Smooth muscle cell (in vitro differentiated cells): Measurements from ENCODE around the gene PHKG2. TPM values are rescaled to one million over a fixed set of nuclear protein-coding genes. Genes with fewer than 3 reads are reported as not detected.

ENCODE experiments used
- DNase-seq: peaks from one replicate; lab custom pipeline; 2025; ENCODE audit not compliant: unreplicated experiment; lab: John Stamatoyannopoulos, UW
- H2AFZ ChIP-seq: fragments of 200-600 bp; sonication (generic); 2 replicates; pipeline ENCODE4 v1.6.0; 2016; ENCODE audit warnings: antibody characterized with exemption, low read depth, mild to moderate bottlenecking
- H3F3A ChIP-seq: fragments of 200-600 bp; sonication (generic); 2 replicates; pipeline ENCODE4 v1.6.0; 2017; ENCODE audit warnings: antibody characterized with exemption, low read depth
- H3K27ac ChIP-seq: fragments of 200-600 bp; sonication (generic); 2 replicates; pipeline ENCODE4 v1.5.1; 2016; ENCODE audit warnings: low read depth, mild to moderate bottlenecking
- H3K27me3 ChIP-seq: fragments of 200-600 bp; sonication (generic); 2 replicates; pipeline ENCODE4 v1.6.1; 2016; ENCODE audit warnings: low read depth, mild to moderate bottlenecking
- H3K36me3 ChIP-seq: fragments of 200-600 bp; sonication (generic); 2 replicates; pipeline ENCODE4 v1.5.1; 2016; ENCODE audit warnings: low read depth
- H3K4me1 ChIP-seq: fragments of 200-600 bp; sonication (generic); 2 replicates; pipeline ENCODE4 v1.5.1; 2016; ENCODE audit warnings: low read depth
- H3K4me2 ChIP-seq: fragments of 200-600 bp; sonication (generic); 2 replicates; pipeline ENCODE4 v1.6.0; 2016; ENCODE audit warnings: mild to moderate bottlenecking
- H3K4me3 ChIP-seq: fragments of 200-600 bp; sonication (generic); 2 replicates; pipeline ENCODE4 v1.5.1; 2016; ENCODE audit warnings: mild to moderate bottlenecking
- H3K79me2 ChIP-seq: fragments of 200-600 bp; sonication (generic); 2 replicates; pipeline ENCODE4 v1.6.0; 2016; ENCODE audit warnings: low read depth, mild to moderate bottlenecking
- H3K9ac ChIP-seq: fragments of 200-600 bp; sonication (generic); 2 replicates; pipeline ENCODE4 v1.6.0; 2016; ENCODE audit warnings: low read depth
- H3K9me3 ChIP-seq: fragments of 200-600 bp; sonication (generic); replicated peaks from 2 replicates; pipeline ENCODE4 v1.5.1; 2016; ENCODE audit warnings: low read depth
- H4K20me1 ChIP-seq: fragments of 200-600 bp; sonication (generic); 2 replicates; pipeline ENCODE4 v1.6.0; 2016; ENCODE audit warnings: low read depth
- CTCF ChIP-seq: fragments of 200-600 bp; sonication (generic); IDR thresholded peaks from 2 replicates; pipeline ENCODE4 v1.5.1; 2017; ENCODE audit warnings: borderline replicate concordance, mild to moderate bottlenecking, antibody characterized with exemption; ENCODE audit not compliant: insufficient read depth, poor library complexity, severe bottlenecking
- WGBS: methylation state at CpG from one replicate; pipeline ENCODE4 v1.1.7; 2016; ENCODE audit warnings: low lambda C conversion rate; 5-methylcytosine and 5-hydroxymethylcytosine counted together
- polyA plus RNA-seq: library from polyadenylated mRNA; unstranded; fragments of >200 nt; fragmentation: Nextera tagmentation; extraction: Ambion mirVana; gene quantifications from 2 replicates; pipeline ENCODE4 v1.2.1, GENCODE V29; 2016
- total RNA-seq: library from RNA; depleted of rRNA; stranded (reverse); fragments of >200 nt; gene quantifications from 2 replicates; pipeline ENCODE4 v1.2.3, GENCODE V29; 2014

The PHKG2 gene
- total and polyA plus RNA-seq, 2 experiments from 2014 or later, result 24.9 to 39.1 TPM

- no peak for DNase-seq
- Histone ChIP-seq H4K20me1 (peaks cover 16% of the 10 kb centered on the region), H3K4me1 (no peaks in the 10 kb centered on the region), H2AFZ (no peak overlapping the region), H3K27me3 (no peaks in the 10 kb centered on the region), H3K79me2 (peaks cover 27% of the 10 kb centered on the region), H3K4me2 (no peak overlapping the region), H3K4me3 (no peak overlapping the region), H3K9me3 (no peaks in the 10 kb centered on the region), H3K36me3 (peaks cover 41% of the 10 kb centered on the region), H3K9ac (no peak overlapping the region), H3F3A (no peaks in the 10 kb centered on the region), H3K27ac (no peak overlapping the region)
- WGBS, result 96% methylated on average over 17 of the region's 17 CpGs
- no peak for TF ChIP-seq CTCF
Observed at GRCh38 chr16:30728899-30729672, 19.1 kb upstream of the PHKG2 start.

GRCh38 chr16:30731411-30731810 lies 16.8 kb upstream of the PHKG2 start:
- Histone ChIP-seq H3F3A (no peaks in the 10 kb centered on the region), H2AFZ (no peak overlapping the region), H4K20me1 (peaks cover 10% of the 10 kb centered on the region), H3K9me3 (no peaks in the 10 kb centered on the region), H3K27ac (no peak overlapping the region), H3K79me2 (peaks cover 18% of the 10 kb centered on the region), H3K9ac (no peak overlapping the region), H3K27me3 (no peaks in the 10 kb centered on the region), H3K4me2 (no peak overlapping the region), H3K4me1 (no peaks in the 10 kb centered on the region), H3K4me3 (no peak overlapping the region), H3K36me3 (peaks cover 33% of the 10 kb centered on the region)
- WGBS, result 78% methylated on average over 3 of the region's 3 CpGs
- DNase-seq, result no peak
- TF ChIP-seq CTCF, result no peak

GRCh38 chr16:30736995-30737793 lies 11.0 kb upstream of the PHKG2 start:
- H3K79me2 ChIP-seq, result no peaks in the 10 kb centered on the region
- H3K4me1 ChIP-seq, result peaks cover 4% of the 10 kb centered on the region
- no peak overlapping the region for H2AFZ ChIP-seq
- peaks cover 12% of the 10 kb centered on the region for H4K20me1 ChIP-seq
- H3K36me3 ChIP-seq, result peaks cover 18% of the 10 kb centered on the region
- no peak overlapping the region for H3K4me2 ChIP-seq
- H3F3A ChIP-seq, result peaks cover 3% of the 10 kb centered on the region
- no peaks in the 10 kb centered on the region for H3K27me3 ChIP-seq
- no peak overlapping the region for H3K4me3 ChIP-seq
- H3K9ac ChIP-seq, result no peak overlapping the region
- no peak for TF ChIP-seq CTCF
- H3K9me3 ChIP-seq, result no peaks in the 10 kb centered on the region
- no peak for DNase-seq
- 95% methylated on average over 17 of the region's 17 CpGs for WGBS
- H3K27ac ChIP-seq, result no peak overlapping the region
